Measurements from ENCODE around the gene SORCS2.

- TF ChIP-seq CTCF (conservative IDR thresholded peaks at IDR 0.05; ENCODE audit: low read length) (no peak), EZH2phosphoT487 (IDR thresholded peaks at IDR 0.05; ENCODE audit: borderline replicate concordance, low read depth, low read length) (no peak)
Measured at GRCh38 chr4:7771541-7772507, 579.5 kb downstream of the SORCS2 start.

Data from OCI-LY7 (cell line).